ENCODE measurements around the gene SORBS1. TPM values are rescaled to one million over a fixed set of nuclear protein-coding genes. Genes with fewer than 3 reads are reported as not detected.
A peak's percentile ranks its signal among the peaks of the same experiment; 100 is the strongest.

SORBS1 gene
- total RNA-seq, 1 donor from 2014 or later = 30.7 TPM

GRCh38 chr10:95389982-95390381 lies 171.2 kb downstream of the SORBS1 start:
- DNase-seq (ENCODE audit: low spot score, unreplicated experiment) = no peak
- H3K4me3 Mint-ChIP-seq (ENCODE audit: low read depth) = no peak overlapping the region
- H3K27me3 Mint-ChIP-seq = no peaks in the 10 kb centered on the region
- no peak for TF ChIP-seq CTCF (IDR thresholded peaks at IDR 0.05; ENCODE audit: unreplicated experiment)
- no peaks in the 10 kb centered on the region for H3K9me3 Mint-ChIP-seq (ENCODE audit: low read depth)
- no peak overlapping the region for H3K27ac Mint-ChIP-seq
- H3K36me3 Mint-ChIP-seq (ENCODE audit: insufficient read depth) = peaks cover 2% of the 10 kb centered on the region
- H3K4me1 Mint-ChIP-seq (ENCODE audit: low read depth) = peaks cover 17% of the 10 kb centered on the region

- H3K4me3 Mint-ChIP-seq (ENCODE audit: low read depth) = no peak overlapping the region
- peaks cover 2% of the 10 kb centered on the region for H3K36me3 Mint-ChIP-seq (ENCODE audit: insufficient read depth)
- H3K27ac Mint-ChIP-seq = no peak overlapping the region
- H3K9me3 Mint-ChIP-seq (ENCODE audit: low read depth) = no peaks in the 10 kb centered on the region
- DNase-seq (ENCODE audit: low spot score, unreplicated experiment) = no peak
- peaks cover 2% of the 10 kb centered on the region for H3K27me3 Mint-ChIP-seq
- H3K4me1 Mint-ChIP-seq (ENCODE audit: low read depth) = peaks cover 17% of the 10 kb centered on the region
- TF ChIP-seq CTCF (IDR thresholded peaks at IDR 0.05; ENCODE audit: unreplicated experiment) = no peak
Measured at GRCh38 chr10:95389176-95389575, 172.0 kb downstream of the SORBS1 start.

- peaks cover 2% of the 10 kb centered on the region for H3K36me3 Mint-ChIP-seq (ENCODE audit: insufficient read depth)
- H3K9me3 Mint-ChIP-seq (ENCODE audit: low read depth) = no peaks in the 10 kb centered on the region
- no peak overlapping the region for H3K27ac Mint-ChIP-seq
- peaks cover 4% of the 10 kb centered on the region for H3K27me3 Mint-ChIP-seq
- no peak overlapping the region for H3K4me3 Mint-ChIP-seq (ENCODE audit: low read depth)
- no peak for DNase-seq (ENCODE audit: low spot score, unreplicated experiment)
- TF ChIP-seq CTCF (IDR thresholded peaks at IDR 0.05; ENCODE audit: unreplicated experiment) = no peak
- peaks cover 17% of the 10 kb centered on the region for H3K4me1 Mint-ChIP-seq (ENCODE audit: low read depth)
Measured at GRCh38 chr10:95388539-95388938, 172.6 kb downstream of the SORBS1 start.

- Mint-ChIP-seq H3K27ac (no peak overlapping the region), H3K4me3 (ENCODE audit: low read depth) (no peak overlapping the region), H3K36me3 (ENCODE audit: insufficient read depth) (peaks cover 2% of the 10 kb centered on the region), H3K27me3 (peaks cover 4% of the 10 kb centered on the region), H3K4me1 (ENCODE audit: low read depth) (peaks cover 17% of the 10 kb centered on the region), H3K9me3 (ENCODE audit: low read depth) (no peaks in the 10 kb centered on the region)
- no peak for DNase-seq (ENCODE audit: low spot score, unreplicated experiment)
- no peak for TF ChIP-seq CTCF (IDR thresholded peaks at IDR 0.05; ENCODE audit: unreplicated experiment)
Measured at GRCh38 chr10:95388109-95388471, 173.1 kb downstream of the SORBS1 start.

GRCh38 chr10:95384011-95384704 lies 177.0 kb downstream of the SORBS1 start:
- Mint-ChIP-seq H3K36me3 (ENCODE audit: insufficient read depth) (peaks cover 5% of the 10 kb centered on the region), H3K4me3 (ENCODE audit: low read depth) (no peak overlapping the region), H3K4me1 (ENCODE audit: low read depth) (peaks cover 17% of the 10 kb centered on the region), H3K27ac (peak overlapping the region; percentile 29), H3K27me3 (peaks cover 4% of the 10 kb centered on the region), H3K9me3 (ENCODE audit: low read depth) (no peaks in the 10 kb centered on the region)
- no peak for DNase-seq (ENCODE audit: low spot score, unreplicated experiment)
- TF ChIP-seq CTCF (IDR thresholded peaks at IDR 0.05; ENCODE audit: unreplicated experiment) = no peak

Data from progenitor cell of endocrine pancreas (in vitro differentiated cells).